Stomach (tissue), 9 donors: ENCODE results near the gene PRX. TPM values are rescaled to one million over a fixed set of nuclear protein-coding genes. Genes with fewer than 3 reads are reported as not detected.

ENCODE experiments used
- DNase-seq, 2 donors: peaks; one replicate each; pipeline versions ENCODE4 v3.0.0 to v3.0.0-alpha.2; 2013 to 2019
- H3K27ac ChIP-seq, 5 donors: fragments of 200-600 bp in 4 of 5; sonication (generic) in 4 of 5; one replicate each; pipeline ENCODE4 v1.5.1; 2013 to 2019; ENCODE audit warnings: mild to moderate bottlenecking in 1 of 5, moderate library complexity in 1 of 5
- H3K27me3 ChIP-seq, 3 donors: fragments of 200-600 bp; sonication (generic); one replicate each; pipeline ENCODE4 v1.5.1; 2017 to 2019; ENCODE audit warnings: mixed run types in 1 of 3
- H3K36me3 ChIP-seq, 4 donors: fragments of 200-600 bp; sonication (generic); 1 replicate in 3 of 4; 2 replicates in 1 of 4; pipeline ENCODE4 v1.5.1; 2016 to 2019
- H3K4me1 ChIP-seq, 4 donors: fragments of 200-600 bp; sonication (generic); one replicate each; pipeline ENCODE4 v1.5.1; 2016 to 2019
- H3K4me3 ChIP-seq, 4 donors: fragments of 200-600 bp; sonication (generic) in 3 of 4; one replicate each; pipeline ENCODE4 v1.5.1; 2016 to 2019; ENCODE audit warnings: mild to moderate bottlenecking in 1 of 4
- H3K9me3 ChIP-seq, 4 donors: fragments of 200-600 bp; sonication (generic); one replicate each; pipeline ENCODE4 v1.5.1; 2016 to 2019
- CTCF ChIP-seq, 7 experiments: fragments of 450-650 bp in 4 of 7; fragments of 200-600 bp in 3 of 7; sonication (generic) in 3 of 7; IDR thresholded peaks; one replicate each; pipeline ENCODE4 v1.5.1; 2016 to 2019; ENCODE audit warnings: antibody characterized with exemption in 7 of 7, control low read depth in 2 of 7, mild to moderate bottlenecking in 1 of 7
- EP300 ChIP-seq: sonication (generic); formaldehyde crosslinking; IDR thresholded peaks from one replicate; pipeline ENCODE4 v1.6.1; 2017; ENCODE audit warnings: antibody characterized with exemption
- POLR2A ChIP-seq, 4 donors: fragments of 450-650 bp; IDR thresholded peaks; one replicate each; pipeline ENCODE4 v1.6.1; 2016; ENCODE audit warnings: antibody characterized with exemption in 4 of 4, control low read depth in 2 of 4, mild to moderate bottlenecking in 1 of 4, moderate library complexity in 1 of 4
- POLR2AphosphoS5 ChIP-seq, 3 donors: sonication (generic); formaldehyde crosslinking; IDR thresholded peaks; one replicate each; pipeline ENCODE4 v1.6.1; 2016; ENCODE audit warnings: antibody characterized with exemption in 3 of 3
- WGBS, 5 donors: extraction: QIAGEN DNeasy Blood & Tissue Kit in 3 of 5; methylation state at CpG; one replicate each; pipeline versions ENCODE4 v1.1.5 to v1.1.7; 2013 to 2018; 5-methylcytosine and 5-hydroxymethylcytosine counted together
- intact Hi-C: fragments of 100-400 bp; cut with DNase I; formaldehyde crosslinking; loops from one replicate; pipeline ENCODE4 v1.15.1; 2023; ENCODE audit warnings: low total_unique reads
- polyA plus RNA-seq, 3 donors: library from polyadenylated mRNA; stranded (reverse); fragments of 200-250 nt; gene quantifications; one replicate each; pipeline ENCODE4 v1.2.3, GENCODE V29; 2013
- total RNA-seq, 5 donors: library from RNA; depleted of rRNA; stranded (reverse); fragments of >200 nt; gene quantifications; one replicate each; pipeline versions ENCODE4 v1.1.0 to v1.2.3, GENCODE V29; 2014 to 2016
- donor health status: healthy with polysubstance abuse.
- donor health status: Bipolar disorder and iron deficiency.
- donor health status: healthy.

PRX gene
- total and polyA plus RNA-seq, 8 donors: 1.6 to 8.6 (median 4.3) TPM; not detected in 1

- DNase-seq: no peak
- Histone ChIP-seq H3K36me3 (peaks cover 4% of the 10 kb centered on the region in 4 donors), H3K4me1 (peaks cover 21 to 41% (median 28%) of the 10 kb centered on the region in 4 donors), H3K9me3 (no peaks in the 10 kb centered on the region), H3K27ac (peak overlapping the region; percentile 48 to 81 (median 79)), H3K4me3 (no peak overlapping the region), H3K27me3 (no peaks in the 10 kb centered on the region)
- 70 to 83% (median 79%) methylated on average over 4 of the region's 4 CpGs for WGBS, 5 donors
- intact Hi-C loops: no loop called here
- no peak for TF ChIP-seq EP300
- no peak for TF ChIP-seq POLR2AphosphoS5 (IDR thresholded peaks at IDR 0.05)
- TF ChIP-seq POLR2A (IDR thresholded peaks at IDR 0.05): no peak
- TF ChIP-seq CTCF (IDR thresholded peaks at IDR 0.05): no peak
Observed at GRCh38 chr19:40417643-40417981, 4.4 kb upstream of the PRX start.

GRCh38 chr19:40416918-40417642 is 3.9 kb upstream of the PRX start:
- Histone ChIP-seq H3K4me3 (no peak overlapping the region), H3K27ac (peak overlapping the region; percentile 48 to 81 (median 79)), H3K9me3 (no peaks in the 10 kb centered on the region), H3K4me1 (peaks cover 16 to 36% (median 23%) of the 10 kb centered on the region in 4 donors), H3K27me3 (no peaks in the 10 kb centered on the region), H3K36me3 (no peaks in the 10 kb centered on the region)
- WGBS, 5 donors: 32 to 36% (median 36%) methylated on average over 12 to 16 of the region's 16 CpGs
- TF ChIP-seq CTCF (IDR thresholded peaks at IDR 0.05) (no peak), POLR2AphosphoS5 (IDR thresholded peaks at IDR 0.05) (peak; percentile 34 to 71 (median 63))
- intact Hi-C loops: no loop called here
- peak; percentile 44 to 83 for DNase-seq

GRCh38 chr19:40415768-40416167 is 2.6 kb upstream of the PRX start:
- Histone ChIP-seq H3K4me3 (no peak overlapping the region), H3K4me1 (peaks cover 8 to 34% (median 19%) of the 10 kb centered on the region in 4 donors), H3K9me3 (no peaks in the 10 kb centered on the region), H3K27ac (peak overlapping the region in 1 of 5 donors; percentile 79), H3K36me3 (no peaks in the 10 kb centered on the region), H3K27me3 (no peaks in the 10 kb centered on the region)
- no peak for DNase-seq
- 84 to 98% (median 94%) methylated on average over 2 of the region's 2 CpGs for WGBS, 5 donors
- TF ChIP-seq CTCF (IDR thresholded peaks at IDR 0.05) (no peak), POLR2AphosphoS5 (IDR thresholded peaks at IDR 0.05) (no peak), EP300 (no peak), POLR2A (IDR thresholded peaks at IDR 0.05) (no peak)
- intact Hi-C loops: no loop called here

GRCh38 chr19:40414542-40415535 is 1.7 kb upstream of the PRX start:
- 82 to 87% (median 86%) methylated on average over 21 of the region's 21 CpGs for WGBS, 5 donors

More at GRCh38 chr19:40414542-40415535, 1.7 kb upstream of the PRX start:
- Histone ChIP-seq H3K4me3 (no peak overlapping the region), H3K9me3 (no peaks in the 10 kb centered on the region), H3K27ac (no peak overlapping the region), H3K4me1 (peaks cover 8 to 28% (median 19%) of the 10 kb centered on the region in 4 donors), H3K27me3 (no peaks in the 10 kb centered on the region), H3K36me3 (no peaks in the 10 kb centered on the region)
- intact Hi-C loops: no loop called here
- DNase-seq: no peak
- no peak for TF ChIP-seq POLR2AphosphoS5 (IDR thresholded peaks at IDR 0.05)
- no peak for TF ChIP-seq CTCF (IDR thresholded peaks at IDR 0.05)
- no peak for TF ChIP-seq POLR2A (IDR thresholded peaks at IDR 0.05)
- TF ChIP-seq EP300: no peak
